Dermis microvascular lymphatic vessel endothelial cell (primary cell): ENCODE data around the gene CERK. TPM values are rescaled to one million over a fixed set of nuclear protein-coding genes. Genes with fewer than 3 reads are reported as not detected.
"Not testable (repeated sequence)": the region's sequence is repeated elsewhere in the genome, so short reads cannot be mapped to it uniquely, and the experiment has no call there.

Experiments
- DNase-seq, 2 donors: peaks; one replicate each; pipeline versions ENCODE4 v3.0.0 to v3.0.0-alpha.2; 2010; ENCODE audit warnings: low read depth in 2 of 2
- total RNA-seq: library from RNA; depleted of rRNA; stranded (reverse); fragments of >200 nt; gene quantifications from 2 replicates; pipeline ENCODE4 v1.2.1, GENCODE V29; 2014

Gene CERK
- 66.8 and 127 TPM in 2 replicates for total RNA-seq

DNA sequence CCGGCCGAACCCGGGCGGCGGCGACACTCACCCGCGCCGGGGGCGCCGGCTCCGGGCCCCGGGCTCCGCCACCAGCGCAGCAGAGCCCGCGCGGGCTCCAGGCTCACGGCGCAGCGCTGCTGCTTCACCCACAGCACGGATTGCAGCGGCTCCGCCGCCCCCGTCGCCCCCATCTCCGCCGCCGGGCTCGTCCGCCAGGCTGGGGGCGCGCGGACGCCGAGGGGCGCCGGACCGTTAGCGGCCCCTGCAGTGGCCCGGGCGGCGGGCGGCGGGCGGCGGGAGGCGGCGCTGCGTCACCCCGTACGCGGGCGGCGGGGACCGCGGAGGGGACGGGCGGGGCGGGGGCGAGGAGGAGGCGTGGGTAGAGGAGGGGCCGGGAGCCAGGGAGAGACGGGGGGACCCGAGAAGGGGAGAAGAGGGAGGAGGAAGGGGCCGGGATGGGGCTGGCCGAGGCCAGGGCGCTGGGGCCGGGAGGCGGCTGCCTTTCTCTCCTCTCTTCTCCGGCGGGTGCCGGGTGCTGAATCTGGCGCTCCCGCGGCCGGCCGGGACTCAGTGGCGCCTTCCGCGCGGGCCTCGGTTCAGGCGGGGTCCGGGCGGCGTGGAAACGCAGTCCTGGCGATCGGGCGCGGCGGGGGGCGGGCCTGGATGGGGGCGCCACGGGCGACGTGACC, at the start of gene CERK:
CERK (minus strand) TSS at position 277 of the 671 bp plus-strand sequence; CDS start at position 173, 104 bp downstream.
- peak in 1 of 2 donors; percentile 79 for DNase-seq

GRCh38 chr22:46783721-46784120, 45.7 kb upstream of the CERK start:
- no peak for DNase-seq

- DNase-seq = not testable (repeated sequence)
Observed at GRCh38 chr22:46782200-46782599, 44.1 kb upstream of the CERK start.

- DNase-seq = no peak
Observed at GRCh38 chr22:46781291-46781690, 43.2 kb upstream of the CERK start.

DNA sequence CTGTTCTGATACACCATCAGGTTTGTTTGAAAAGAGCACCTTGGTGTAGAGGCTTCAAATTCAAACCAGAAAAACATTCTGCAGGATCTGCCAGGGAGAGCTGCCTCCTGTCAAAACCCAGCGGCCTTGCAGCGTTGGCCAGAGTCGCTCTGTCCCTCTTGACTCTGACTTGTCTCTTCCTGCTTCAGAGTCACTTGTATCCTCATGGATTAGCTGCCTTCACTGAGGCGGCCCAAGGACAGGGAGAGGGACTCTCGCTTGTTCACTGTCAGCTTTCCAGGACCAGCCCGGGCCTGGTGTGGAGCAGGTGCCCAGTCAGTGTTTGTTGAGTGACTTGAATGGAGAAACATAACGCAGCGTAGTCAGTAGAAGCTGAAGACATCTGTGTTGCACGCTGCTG, 42.4 kb upstream of the CERK start:
- no peak for DNase-seq

GRCh38 chr22:46779651-46780050, 41.6 kb upstream of the CERK start:
- DNase-seq = no peak

- no peak for DNase-seq
Observed at GRCh38 chr22:46779023-46779422, 41.0 kb upstream of the CERK start.

- DNase-seq = no peak
Observed at GRCh38 chr22:46777609-46777970, 39.5 kb upstream of the CERK start.

GRCh38 chr22:46776876-46777608, 39.0 kb upstream of the CERK start:
- DNase-seq = no peak

DNA sequence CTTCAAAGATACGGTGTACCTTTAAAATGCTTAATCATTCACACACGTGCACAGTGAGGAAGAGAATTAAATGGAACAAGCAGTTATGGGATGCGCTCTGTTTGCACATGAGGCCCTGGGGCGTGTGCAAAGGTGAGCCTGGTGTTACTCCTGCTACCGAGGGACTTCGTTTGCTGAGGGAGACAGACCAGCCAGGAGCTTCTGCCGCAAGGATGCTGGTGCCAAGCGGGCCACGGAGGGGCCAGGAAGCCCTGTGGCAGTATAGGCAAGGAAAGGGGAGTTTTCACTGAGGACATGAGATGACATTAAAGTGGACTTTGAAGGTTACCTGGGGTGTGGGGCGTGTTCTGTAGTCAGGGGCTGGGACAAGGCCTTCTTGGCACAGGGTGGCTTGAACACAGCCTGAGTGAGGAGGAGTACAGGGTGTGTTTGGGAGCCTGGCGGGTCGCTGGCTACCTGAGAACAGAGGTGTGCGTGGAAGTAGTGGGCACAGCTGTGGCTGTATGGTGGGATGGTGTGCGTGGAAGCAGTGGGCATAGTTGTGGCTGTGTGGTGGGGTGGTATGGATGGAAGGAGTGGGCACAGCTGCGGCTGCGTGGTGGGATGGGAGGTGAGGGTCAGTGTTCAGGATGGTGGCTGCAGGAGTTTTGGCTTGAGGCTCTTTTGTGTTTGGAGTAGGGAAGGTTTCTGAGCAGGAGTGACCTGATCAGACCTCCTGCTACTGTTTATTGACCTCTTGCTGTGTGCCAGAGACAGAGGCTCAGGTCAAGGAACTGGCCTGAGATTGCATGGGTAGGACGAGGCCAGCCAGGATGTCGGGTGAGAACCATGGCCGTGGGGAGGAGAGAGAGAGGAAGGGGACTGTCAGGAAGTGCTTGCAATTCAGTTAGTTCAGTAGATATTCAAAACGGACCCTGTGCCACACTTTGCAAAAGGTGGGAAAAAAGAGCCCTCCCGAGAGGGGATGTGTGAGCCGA, 38.1 kb upstream of the CERK start:
- no peak for DNase-seq

DNA sequence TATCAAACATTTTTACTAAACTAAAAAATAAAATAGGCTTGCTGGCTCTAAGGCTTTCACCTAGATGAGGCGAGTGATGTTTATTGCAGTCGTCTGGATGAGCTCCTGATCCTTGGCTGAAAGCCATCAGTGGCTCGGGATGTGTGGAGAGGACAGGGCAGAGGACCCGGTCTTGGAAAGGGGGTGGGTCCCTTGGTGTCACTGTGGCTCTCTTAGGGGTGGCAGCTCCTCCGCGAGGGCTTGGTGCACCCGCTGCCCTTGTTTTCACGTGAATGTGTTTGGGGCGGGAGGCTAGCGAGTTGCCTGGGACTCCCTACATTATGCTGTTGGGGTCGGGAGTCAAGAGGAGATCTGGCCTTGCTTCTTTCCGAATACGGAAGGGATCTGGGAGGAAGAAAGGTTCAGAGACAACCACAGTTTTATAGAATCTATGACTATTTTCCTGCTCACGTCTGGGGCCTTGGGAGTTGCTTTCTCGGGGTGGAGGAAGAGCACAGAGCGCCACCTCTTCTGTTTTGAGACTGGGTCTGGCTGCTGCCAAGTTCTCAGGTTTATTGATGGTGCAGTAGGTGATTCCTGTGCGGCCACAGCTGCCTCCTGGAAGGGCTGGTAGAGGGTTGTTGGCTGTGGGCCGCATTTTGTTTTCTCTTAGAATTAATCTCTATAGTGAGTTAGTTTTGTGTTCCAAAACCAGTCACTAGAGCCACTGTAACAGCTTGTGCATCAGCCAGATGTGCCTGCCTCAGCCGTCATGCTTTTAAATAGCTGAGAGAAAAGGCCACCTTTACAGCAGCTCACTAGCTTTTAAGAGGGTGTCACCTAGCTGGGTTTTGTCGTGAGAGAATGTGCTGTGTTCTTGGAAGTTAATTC, 37.2 kb upstream of the CERK start:
- no peak for DNase-seq

- no peak for DNase-seq
Observed at GRCh38 chr22:46774253-46774979, 36.4 kb upstream of the CERK start.

DNA sequence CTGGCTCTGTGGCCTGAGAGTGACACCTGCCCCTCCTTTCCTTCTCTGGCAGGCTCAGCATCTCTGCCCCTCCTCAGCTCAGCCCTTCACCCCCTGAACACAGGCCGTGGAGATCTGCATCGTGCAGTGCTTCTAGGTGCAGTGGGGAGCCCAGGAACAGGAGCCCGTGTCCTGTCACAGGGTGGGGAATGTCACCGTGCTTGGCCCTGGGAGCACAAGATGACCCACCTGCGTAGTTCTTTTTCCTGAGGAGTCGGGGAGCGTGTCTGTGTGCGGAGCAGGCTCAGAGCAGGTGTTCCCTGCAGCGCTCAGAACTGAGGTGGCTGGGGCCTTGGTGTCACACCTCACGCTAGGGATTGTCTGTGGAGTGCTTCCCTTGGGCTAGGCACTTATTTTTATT, 35.0 kb upstream of the CERK start:
- DNase-seq = no peak

GRCh38 chr22:46770726-46771125, 32.7 kb upstream of the CERK start:
- peak in 1 of 2 donors; percentile 71 for DNase-seq

DNA sequence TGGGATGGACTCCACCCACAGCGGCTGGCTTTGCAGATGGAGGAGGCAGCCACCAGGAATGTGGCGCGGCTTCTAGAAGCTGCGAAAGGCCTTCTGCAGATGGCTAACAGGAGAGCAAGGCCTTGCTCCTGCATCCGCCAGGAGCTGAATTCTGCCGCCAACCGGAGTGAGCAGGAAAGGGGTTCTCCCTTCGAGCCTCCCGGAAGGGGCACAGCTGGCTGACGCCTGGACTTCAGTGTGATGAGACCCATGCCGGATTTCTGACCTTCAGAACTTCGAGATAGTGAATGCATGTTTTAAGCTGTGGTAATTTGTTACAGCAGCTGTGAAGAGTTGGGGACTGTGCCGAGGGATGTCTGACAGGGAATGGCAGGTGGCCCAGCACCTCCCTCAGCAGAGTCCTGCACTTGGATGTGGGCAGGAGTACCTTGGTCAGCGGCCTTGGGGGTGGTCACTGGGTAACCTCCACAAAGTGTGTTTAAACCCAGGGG, 32.1 kb upstream of the CERK start:
- peak in 1 of 2 donors; percentile 29 for DNase-seq

GRCh38 chr22:46769706-46770105, 31.7 kb upstream of the CERK start:
- DNase-seq = no peak

DNA sequence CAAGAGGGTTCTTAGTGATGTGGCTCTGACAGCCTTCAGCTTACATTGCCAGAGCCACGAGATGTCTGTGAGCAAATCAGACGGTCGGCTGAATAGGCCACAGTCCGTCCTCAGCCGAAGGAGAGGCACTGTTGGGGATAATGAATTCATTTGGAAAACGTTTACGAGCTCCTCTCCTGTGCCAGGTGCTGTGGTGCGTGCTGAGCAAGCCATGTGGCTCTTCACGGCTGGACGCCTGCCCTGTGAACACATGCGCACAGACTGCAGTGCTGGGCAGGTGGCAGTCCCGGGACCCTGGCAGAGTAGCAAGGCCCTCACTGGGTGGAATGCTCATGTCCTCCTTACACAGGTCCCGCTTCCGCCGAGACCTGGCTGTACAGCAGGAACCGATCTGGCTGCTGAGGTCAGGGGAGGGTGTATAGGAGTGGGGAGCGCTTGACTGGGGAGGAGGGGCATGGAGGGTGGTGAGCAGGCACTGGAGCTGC, 31.2 kb upstream of the CERK start:
- no peak for DNase-seq

DNA sequence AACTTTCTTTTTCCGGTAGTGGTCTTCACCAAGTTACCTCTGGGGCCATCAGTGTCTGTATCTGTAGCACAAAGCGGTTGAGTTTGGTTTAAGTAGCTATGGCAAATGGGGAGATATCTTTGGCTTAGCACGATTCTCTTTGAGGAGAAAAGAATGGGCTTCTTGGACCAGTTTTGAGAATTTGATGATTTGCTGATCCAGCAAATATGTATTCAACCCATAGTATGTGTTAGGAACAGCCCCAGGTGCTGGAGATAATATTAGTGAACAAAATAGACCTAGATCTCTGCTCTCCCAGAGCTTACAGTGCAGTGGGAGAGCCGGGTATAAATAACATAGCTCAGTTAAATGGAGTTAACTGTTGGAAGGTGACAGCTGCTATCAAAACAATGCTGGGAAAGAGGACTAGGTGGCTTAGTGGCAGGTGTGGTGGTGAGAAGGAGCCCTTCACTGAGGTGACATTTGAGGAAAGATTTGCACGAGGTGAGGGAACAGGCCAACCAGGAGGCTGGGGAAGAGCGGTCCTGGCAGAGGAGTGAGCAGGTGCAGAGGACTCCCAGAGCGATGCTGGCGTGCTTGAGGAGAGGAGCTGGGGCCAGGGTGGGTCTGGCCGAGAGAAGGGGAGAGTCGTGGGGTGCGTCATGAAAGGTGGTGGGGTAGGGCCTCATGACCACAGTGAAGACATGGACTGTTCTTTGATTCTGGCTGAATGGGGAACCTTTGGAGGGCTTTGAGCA, 29.4 kb upstream of the CERK start:
- DNase-seq = no peak

DNA sequence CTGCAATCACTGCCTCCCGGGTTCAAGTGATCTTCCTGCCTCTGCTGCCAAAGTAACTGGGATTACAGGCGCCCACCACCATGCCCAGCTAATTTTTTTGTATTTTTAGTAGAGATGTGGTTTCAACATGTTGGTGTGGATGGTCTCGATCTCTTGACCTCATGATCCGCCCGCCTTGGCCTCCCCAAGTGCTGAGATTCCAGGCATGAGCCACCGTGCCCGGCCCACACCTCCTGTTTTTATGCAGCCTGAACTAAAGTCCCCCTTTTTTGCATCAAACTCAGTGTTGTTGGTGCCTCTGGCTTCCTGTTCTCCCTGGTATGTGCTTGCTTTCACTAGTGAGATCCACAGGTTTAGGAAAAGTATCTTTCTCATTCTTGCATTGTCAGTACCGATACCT, 28.6 kb upstream of the CERK start:
- DNase-seq = no peak
